GM23248 (cell line): ENCODE measurements around the gene GAMT. TPM values are rescaled to one million over a fixed set of nuclear protein-coding genes. Genes with fewer than 3 reads are reported as not detected.

Experiments
- DNase-seq: peaks from one replicate; pipeline ENCODE4 v3.0.0-alpha.2; 2015
- H2AFZ ChIP-seq: fragments of 200-600 bp; sonication (generic); 2 replicates; pipeline ENCODE4 v1.6.1; 2016; ENCODE audit warnings: antibody characterized with exemption
- H3F3A ChIP-seq: fragments of 200-600 bp; sonication (generic); 2 replicates; pipeline ENCODE4 v1.6.1; 2016; ENCODE audit warnings: mild to moderate bottlenecking, antibody characterized with exemption, mixed run types; ENCODE audit not compliant: insufficient read depth
- H3K27ac ChIP-seq: fragments of 200-600 bp; sonication (generic); 2 replicates; pipeline ENCODE4 v1.5.1; 2016; ENCODE audit warnings: mild to moderate bottlenecking
- H3K27me3 ChIP-seq: fragments of 200-600 bp; sonication (generic); replicated peaks from 2 replicates; pipeline ENCODE4 v1.6.1; 2016; ENCODE audit warnings: mild to moderate bottlenecking; ENCODE audit not compliant: insufficient read depth
- H3K36me3 ChIP-seq: fragments of 200-600 bp; sonication (generic); 2 replicates; pipeline ENCODE4 v1.6.1; 2016; ENCODE audit warnings: low read depth, mild to moderate bottlenecking
- H3K4me1 ChIP-seq: fragments of 200-600 bp; sonication (generic); 2 replicates; pipeline ENCODE4 v1.6.1; 2016; ENCODE audit warnings: mild to moderate bottlenecking; ENCODE audit not compliant: insufficient read depth
- H3K4me2 ChIP-seq: fragments of 200-600 bp; sonication (generic); one replicate; pipeline ENCODE4 v1.6.1; 2016; ENCODE audit warnings: mild to moderate bottlenecking; ENCODE audit not compliant: unreplicated experiment
- H3K4me3 ChIP-seq: fragments of 200-600 bp; sonication (generic); 2 replicates; pipeline ENCODE4 v1.5.1; 2016; ENCODE audit warnings: mild to moderate bottlenecking
- H3K79me2 ChIP-seq: fragments of 200-600 bp; sonication (generic); 2 replicates; pipeline ENCODE4 v1.6.1; 2016; ENCODE audit warnings: mild to moderate bottlenecking; ENCODE audit not compliant: insufficient read depth
- H3K9ac ChIP-seq: fragments of 200-600 bp; sonication (generic); 2 replicates; pipeline ENCODE4 v1.6.1; 2016; ENCODE audit warnings: mild to moderate bottlenecking
- H3K9me2 ChIP-seq: fragments of 200-600 bp; sonication (generic); 2 replicates; pipeline ENCODE4 v1.6.1; 2016; ENCODE audit warnings: mixed run types, mild to moderate bottlenecking, moderate library complexity; ENCODE audit not compliant: insufficient read depth
- H3K9me3 ChIP-seq: fragments of 200-600 bp; sonication (generic); one replicate; pipeline ENCODE4 v1.6.1; 2017; ENCODE audit warnings: low read depth
- H4K20me1 ChIP-seq: fragments of 200-600 bp; sonication (generic); 2 replicates; pipeline ENCODE4 v1.6.0; 2016; ENCODE audit not compliant: insufficient read depth
- EZH2 ChIP-seq: fragments of 200-600 bp; sonication (generic); IDR thresholded peaks from 2 replicates; pipeline ENCODE4 v1.6.1; 2018; ENCODE audit warnings: antibody characterized with exemption, mild to moderate bottlenecking; ENCODE audit not compliant: insufficient read depth, poor library complexity, severe bottlenecking
- EZH2phosphoT487 ChIP-seq: fragments of 200-600 bp; sonication (generic); IDR thresholded peaks from 2 replicates; pipeline ENCODE4 v1.6.1; 2018; ENCODE audit warnings: antibody characterized with exemption, moderate library complexity, mild to moderate bottlenecking, low read depth; ENCODE audit not compliant: insufficient read depth
- WGBS, 2 experiments: methylation state at CpG; one replicate each; pipeline ENCODE4 v1.1.6; 2015 to 2017; ENCODE audit warnings: low lambda C conversion rate in 2 of 2, low coverage in 1 of 2; ENCODE audit errors: missing lambda C conversion rate in 2 of 2; 5-methylcytosine and 5-hydroxymethylcytosine counted together
- in situ Hi-C: fragments of 300-500 bp; cut with MboI; formaldehyde crosslinking; loops from 2 replicates; pipeline ENCODE4 v1.15.0; 2020
- polyA plus RNA-seq: library from polyadenylated mRNA; unstranded; fragments of >200 nt; fragmentation: Nextera tagmentation; extraction: Ambion mirVana; gene quantifications from 2 replicates; pipeline ENCODE4 v1.2.1, GENCODE V29; 2016
- total RNA-seq: library from RNA; depleted of rRNA; stranded (reverse); fragments of >200 nt; shearing (Covaris generic); gene quantifications from 2 replicates; pipeline ENCODE4 v1.2.3, GENCODE V29; 2014

The GAMT gene
- total and polyA plus RNA-seq, 2 experiments from 2014 or later = 43.1 to 43.7 TPM

DNA sequence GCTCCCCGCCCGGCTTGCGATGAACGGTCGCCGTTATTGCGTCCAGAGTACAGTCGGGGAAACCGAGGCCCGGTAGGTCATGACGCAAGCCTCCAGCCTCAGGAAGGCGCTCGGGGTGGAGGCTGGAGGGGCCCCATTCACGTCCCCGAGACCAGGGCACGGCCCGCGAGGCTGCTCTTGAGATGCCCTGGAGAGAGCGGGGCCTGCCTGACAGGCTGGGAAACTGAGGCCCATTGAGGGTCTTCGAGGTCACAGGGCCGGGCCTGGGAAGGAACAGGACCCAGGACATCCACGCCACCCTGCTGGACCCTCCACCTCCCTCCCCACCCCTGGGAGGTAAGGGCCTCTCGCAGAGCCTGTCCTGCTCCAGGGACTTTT, 17.3 kb downstream of the GAMT start:
- H3K27ac ChIP-seq = peak overlapping the region; percentile 61

DNA sequence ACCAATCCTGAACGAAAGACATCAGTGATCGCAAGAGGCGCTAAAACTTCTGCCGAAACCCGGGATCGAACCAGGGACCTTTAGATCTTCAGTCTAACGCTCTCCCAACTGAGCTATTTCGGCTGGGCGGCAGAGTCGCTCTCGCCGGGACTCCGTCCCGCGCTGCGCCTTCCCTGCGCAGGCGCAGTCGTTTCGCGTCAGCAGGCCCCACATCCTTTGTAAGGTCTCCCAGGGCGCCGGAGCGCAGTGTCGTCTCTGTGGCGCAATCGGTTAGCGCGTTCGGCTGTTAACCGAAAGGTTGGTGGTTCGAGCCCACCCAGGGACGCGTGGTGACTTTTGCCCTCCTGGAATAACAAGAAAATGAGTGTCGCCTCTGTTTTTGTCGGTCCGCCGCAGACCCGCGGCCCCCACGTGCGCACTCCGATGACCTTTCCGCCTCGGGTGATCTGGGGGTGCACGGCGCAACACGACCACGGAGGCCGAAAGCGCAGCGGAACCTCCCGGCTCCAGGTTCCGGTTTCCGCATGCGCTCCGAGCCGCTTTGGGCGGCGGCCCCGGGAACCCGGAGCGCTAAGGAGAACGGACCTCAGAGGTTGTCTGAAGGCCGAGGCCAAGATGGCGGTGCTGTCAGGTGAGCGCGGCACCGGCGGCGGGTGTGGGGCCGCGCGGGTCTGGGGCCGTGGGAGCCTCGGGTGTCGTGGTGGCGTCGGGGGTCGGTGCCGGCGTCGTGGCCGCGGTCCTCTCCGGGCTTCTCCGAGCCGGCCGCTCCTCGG, 17.8 kb downstream of the GAMT start, which contains the start of gene NDUFS7:
TSS of gene NDUFS7 (plus strand) at position 596 of the 773 bp plus-strand sequence. CDS start at position 616, 20 bp downstream.
- peaks cover 36% of the 10 kb centered on the region for H3K79me2 ChIP-seq
- H4K20me1 ChIP-seq = no peaks in the 10 kb centered on the region
- peak within 1 kb of the TSS; percentile 78 for H2AFZ ChIP-seq
- H3K27ac ChIP-seq = peak within 1 kb of the TSS; percentile 61
- no peaks in the 10 kb centered on the region for H3K9me3 ChIP-seq
- peak within 1 kb of the TSS; percentile 82 for H3K9ac ChIP-seq
- no peaks in the 10 kb centered on the region for H3K36me3 ChIP-seq
- WGBS, 2 experiments = 1% methylated on average over 83 to 88 of the region's 90 CpGs
- peaks cover 16% of the 10 kb centered on the region for H3F3A ChIP-seq
- H3K27me3 ChIP-seq = no peaks in the 10 kb centered on the region
- H3K4me3 ChIP-seq = peak within 1 kb of the TSS; percentile 88
- in situ Hi-C loops = no loop called here
- H3K9me2 ChIP-seq = no peaks in the 10 kb centered on the region
- TF ChIP-seq EZH2 = no peak
- TF ChIP-seq EZH2phosphoT487 = no peak
- DNase-seq = peak; percentile 93
- no peaks in the 10 kb centered on the region for H3K4me1 ChIP-seq
- H3K4me2 ChIP-seq = peak within 1 kb of the TSS; percentile 87

More for the DNA sequence above, 17.3 kb downstream of the GAMT start:
- peak; percentile 17 for DNase-seq
- no peaks in the 10 kb centered on the region for H4K20me1 ChIP-seq
- H3K9me3 ChIP-seq = no peaks in the 10 kb centered on the region
- H2AFZ ChIP-seq = peak overlapping the region; percentile 78
- peak overlapping the region; percentile 88 for H3K4me3 ChIP-seq
- no peak for TF ChIP-seq EZH2phosphoT487
- no peak for TF ChIP-seq EZH2
- no peaks in the 10 kb centered on the region for H3K4me1 ChIP-seq
- no peaks in the 10 kb centered on the region for H3K27me3 ChIP-seq
- H3K4me2 ChIP-seq = peak overlapping the region; percentile 87
- H3K36me3 ChIP-seq = no peaks in the 10 kb centered on the region; the same call in 1 of the 2 replicates
- peaks cover 16% of the 10 kb centered on the region for H3F3A ChIP-seq
- H3K9ac ChIP-seq = peak overlapping the region; percentile 82
- in situ Hi-C loops = no loop called here
- H3K79me2 ChIP-seq = peaks cover 36% of the 10 kb centered on the region
- 0 to 1% methylated on average over 15 to 17 of the region's 23 CpGs for WGBS, 2 experiments
- no peaks in the 10 kb centered on the region for H3K9me2 ChIP-seq

- Histone ChIP-seq H3K4me1 (no peaks in the 10 kb centered on the region), H3K9me3 (no peaks in the 10 kb centered on the region), H3K79me2 (peaks cover 36% of the 10 kb centered on the region), H2AFZ (no peak overlapping the region), H4K20me1 (no peaks in the 10 kb centered on the region), H3K4me3 (no peak overlapping the region), H3K9me2 (no peaks in the 10 kb centered on the region), H3K36me3 (no peaks in the 10 kb centered on the region), H3K27ac (no peak overlapping the region), H3K9ac (no peak overlapping the region), H3K4me2 (no peak overlapping the region), H3F3A (peaks cover 16% of the 10 kb centered on the region), H3K27me3 (no peaks in the 10 kb centered on the region)
- TF ChIP-seq EZH2 (no peak), EZH2phosphoT487 (no peak)
- no peak for DNase-seq
- 5 to 7% methylated on average over 9 of the region's 9 CpGs for WGBS, 2 experiments
- in situ Hi-C loops = no loop called here
These were observed 18.4 kb downstream of the GAMT start for GRCh38 chr19:1383017-1383311.

DNA sequence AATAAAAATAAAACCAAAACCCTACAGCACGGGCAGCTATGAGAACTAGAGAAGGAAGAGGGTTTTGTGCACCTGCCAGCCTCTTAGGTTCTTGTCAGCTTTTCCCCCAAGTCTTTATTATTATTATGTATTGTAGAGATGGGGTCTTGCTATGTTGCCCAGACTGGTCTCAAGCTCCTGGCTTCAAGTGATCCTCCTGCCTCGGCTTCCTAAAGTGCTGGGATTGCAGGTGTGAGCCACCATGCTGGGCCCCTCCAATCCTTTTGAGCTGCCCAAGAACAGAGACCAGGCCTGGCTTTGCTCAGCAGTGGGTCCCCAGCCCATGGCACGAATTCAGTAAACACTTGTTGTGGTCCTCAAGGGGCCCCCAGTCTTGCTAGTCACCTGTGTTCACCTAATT, 19.1 kb downstream of the GAMT start:
- in situ Hi-C loops = no loop called here
- H2AFZ ChIP-seq = no peak overlapping the region
- no peak overlapping the region for H3K4me2 ChIP-seq
- TF ChIP-seq EZH2 = no peak
- TF ChIP-seq EZH2phosphoT487 = no peak
- H3F3A ChIP-seq = peaks cover 16% of the 10 kb centered on the region
- H3K27me3 ChIP-seq = no peaks in the 10 kb centered on the region
- H3K9me2 ChIP-seq = no peaks in the 10 kb centered on the region
- H3K36me3 ChIP-seq = no peaks in the 10 kb centered on the region
- H3K9ac ChIP-seq = no peak overlapping the region
- H3K4me3 ChIP-seq = no peak overlapping the region
- H3K27ac ChIP-seq = no peak overlapping the region
- no peaks in the 10 kb centered on the region for H3K4me1 ChIP-seq
- no peaks in the 10 kb centered on the region for H4K20me1 ChIP-seq
- no peak for DNase-seq
- whole genome bisulfite sequencing, 2 experiments = 66 to 74% methylated on average over 3 of the region's 3 CpGs
- H3K79me2 ChIP-seq = peaks cover 33% of the 10 kb centered on the region
- no peaks in the 10 kb centered on the region for H3K9me3 ChIP-seq
